GM19372 (cell line): ENCODE data around the gene CCDC154.
"Not testable (repeated sequence)": the region's sequence is repeated elsewhere in the genome, so short reads cannot be mapped to it uniquely, and the experiment has no call there.

ENCODE experiments used
- ATAC-seq: cut with Tn5 transposase; IDR thresholded peaks from one replicate; pipeline ENCODE4 v1.9.1; 2021; ENCODE audit warnings: mild to moderate bottlenecking, low read depth, moderate library complexity; ENCODE audit not compliant: unreplicated experiment

CCDC154 gene

GRCh38 chr16:1474082-1474795 lies 29.9 kb upstream of the CCDC154 start:
- peak; percentile 25 for ATAC-seq

GRCh38 chr16:1472974-1473373 lies 28.6 kb upstream of the CCDC154 start:
- no peak for ATAC-seq

- no peak for ATAC-seq
Observed at GRCh38 chr16:1471569-1472194, 27.3 kb upstream of the CCDC154 start.

- ATAC-seq: no peak
Observed at GRCh38 chr16:1470481-1471251, 26.3 kb upstream of the CCDC154 start.

GRCh38 chr16:1469693-1470201 lies 25.4 kb upstream of the CCDC154 start:
- no peak for ATAC-seq

GRCh38 chr16:1469141-1469540 lies 24.8 kb upstream of the CCDC154 start:
- not testable (repeated sequence) for ATAC-seq

GRCh38 chr16:1468426-1468810 lies 24.1 kb upstream of the CCDC154 start:
- no peak for ATAC-seq

GRCh38 chr16:1466968-1467521 lies 22.7 kb upstream of the CCDC154 start:
- no peak for ATAC-seq

- no peak for ATAC-seq
Observed at GRCh38 chr16:1466054-1466453, 21.7 kb upstream of the CCDC154 start.

GRCh38 chr16:1465567-1465915 lies 21.2 kb upstream of the CCDC154 start:
- ATAC-seq: no peak

GRCh38 chr16:1464894-1465566 lies 20.7 kb upstream of the CCDC154 start:
- no peak for ATAC-seq

GRCh38 chr16:1464196-1464893 lies 20.0 kb upstream of the CCDC154 start:
- no peak for ATAC-seq

- no peak for ATAC-seq
Observed at GRCh38 chr16:1461146-1461545, 16.8 kb upstream of the CCDC154 start.

- ATAC-seq: no peak
Observed at GRCh38 chr16:1460602-1461138, 16.3 kb upstream of the CCDC154 start.

GRCh38 chr16:1459967-1460366 lies 15.6 kb upstream of the CCDC154 start:
- ATAC-seq: no peak

- ATAC-seq: no peak
Observed at GRCh38 chr16:1458977-1459341, 14.6 kb upstream of the CCDC154 start.

GRCh38 chr16:1458336-1458976 lies 14.1 kb upstream of the CCDC154 start:
- ATAC-seq: no peak

- ATAC-seq: no peak
Observed at GRCh38 chr16:1457489-1458245, 13.3 kb upstream of the CCDC154 start.

GRCh38 chr16:1456951-1457350 lies 12.6 kb upstream of the CCDC154 start:
- no peak for ATAC-seq
